ENCODE results near the gene STXBP5L.
"Not testable (repeated sequence)": the region's sequence is repeated elsewhere in the genome, so short reads cannot be mapped to it uniquely, and the experiment has no call there.

Gene STXBP5L

DNA sequence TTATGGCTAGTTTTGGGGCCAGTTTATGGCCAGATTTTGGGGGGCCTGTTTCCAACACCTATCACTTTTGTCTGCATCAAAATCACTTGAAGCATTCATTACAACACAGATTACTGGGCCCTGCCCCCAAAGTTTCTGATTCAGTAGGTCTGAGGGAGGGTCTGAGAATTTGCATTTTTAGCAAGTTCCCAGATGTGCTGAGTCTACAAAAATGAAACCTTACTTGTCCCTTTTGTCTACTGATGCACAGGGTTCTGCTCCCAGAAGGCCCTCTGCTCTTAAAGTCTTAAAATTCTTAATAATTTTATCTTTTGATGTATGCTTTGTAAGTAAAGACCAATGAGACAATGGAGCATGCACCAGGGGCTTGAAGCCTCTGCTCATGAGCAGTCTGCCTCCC, 491.8 kb downstream of the STXBP5L start:
- Mint-ChIP-seq H3K4me1 (ENCODE audit: low read depth) (no peaks in the 10 kb centered on the region), H3K9me3 (no peaks in the 10 kb centered on the region), H3K36me3 (ENCODE audit: low read depth) (no peaks in the 10 kb centered on the region), H3K4me3 (no peak overlapping the region), H3K27me3 (peaks cover 20% of the 10 kb centered on the region), H3K27ac (no peak overlapping the region)

DNA sequence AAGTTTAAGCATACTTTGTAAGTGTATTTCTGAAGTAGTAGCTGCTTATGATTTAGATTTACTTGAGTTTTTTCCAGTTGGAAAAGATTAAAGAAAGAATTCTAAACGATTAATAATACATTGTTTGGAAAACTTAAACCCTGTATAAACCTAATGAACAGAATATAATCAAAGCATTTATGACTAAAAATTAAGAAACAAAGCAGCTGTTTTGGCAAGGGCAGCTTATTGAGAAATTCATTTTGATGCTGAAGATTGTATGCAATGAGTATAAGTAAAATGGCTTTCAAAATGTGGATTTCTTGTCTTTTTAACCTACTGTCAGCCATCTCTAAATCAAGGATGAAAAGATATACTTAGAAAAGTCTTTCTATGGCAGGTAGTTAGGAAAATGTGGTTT, 497.6 kb downstream of the STXBP5L start:
- no peaks in the 10 kb centered on the region for H3K9me3 Mint-ChIP-seq
- H3K27me3 Mint-ChIP-seq, result peaks cover 31% of the 10 kb centered on the region
- peaks cover 7% of the 10 kb centered on the region for H3K4me1 Mint-ChIP-seq (ENCODE audit: low read depth)
- no peaks in the 10 kb centered on the region for H3K36me3 Mint-ChIP-seq (ENCODE audit: low read depth)
- no peak overlapping the region for H3K4me3 Mint-ChIP-seq
- no peak overlapping the region for H3K27ac Mint-ChIP-seq

DNA sequence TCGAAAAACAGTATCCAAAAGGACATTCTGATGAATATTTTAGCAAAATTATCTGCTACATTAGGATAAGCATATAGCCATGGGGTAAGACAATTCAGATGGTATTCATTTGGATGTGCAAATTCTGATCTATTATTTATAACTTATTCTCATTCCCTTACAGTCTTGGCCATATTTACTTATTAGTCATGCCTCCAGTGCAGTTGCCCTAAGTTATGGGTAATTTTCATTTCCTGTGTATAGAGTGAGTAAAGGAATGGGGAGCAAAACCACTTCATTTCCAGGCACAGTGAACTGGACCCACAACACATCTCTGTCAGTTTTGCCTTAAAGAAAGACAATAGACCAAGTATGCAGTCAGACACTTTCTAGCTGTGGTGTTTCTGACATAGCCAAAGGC, 503.5 kb downstream of the STXBP5L start:
- Mint-ChIP-seq H3K36me3 (ENCODE audit: low read depth) (no peaks in the 10 kb centered on the region), H3K9me3 (no peaks in the 10 kb centered on the region), H3K27ac (no peak overlapping the region), H3K4me1 (ENCODE audit: low read depth) (peaks cover 18% of the 10 kb centered on the region), H3K4me3 (no peak overlapping the region), H3K27me3 (peaks cover 20% of the 10 kb centered on the region)

DNA sequence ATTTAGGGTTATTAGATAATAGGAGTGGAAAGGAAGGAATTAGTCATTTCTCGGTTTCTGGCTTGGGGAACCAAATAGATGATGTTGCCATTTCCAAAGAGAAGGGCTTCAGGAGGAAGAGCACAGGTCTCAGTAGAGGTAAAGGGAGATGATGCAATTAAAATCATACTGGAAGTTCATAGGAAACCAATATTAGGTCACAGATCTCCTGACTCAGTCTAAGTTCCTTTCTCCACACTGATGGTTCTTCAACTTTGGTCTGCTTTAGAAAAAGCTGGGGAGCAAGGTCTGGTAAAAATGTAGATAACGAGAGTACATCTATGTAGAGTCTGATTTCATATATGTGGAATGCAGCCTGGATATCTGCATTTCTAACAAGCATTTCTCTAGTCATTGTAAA, 506.9 kb downstream of the STXBP5L start:
- H3K4me1 Mint-ChIP-seq (ENCODE audit: low read depth), result peaks cover 14% of the 10 kb centered on the region
- no peak overlapping the region for H3K4me3 Mint-ChIP-seq
- no peaks in the 10 kb centered on the region for H3K9me3 Mint-ChIP-seq
- peaks cover 3% of the 10 kb centered on the region for H3K27me3 Mint-ChIP-seq
- no peak overlapping the region for H3K27ac Mint-ChIP-seq
- no peaks in the 10 kb centered on the region for H3K36me3 Mint-ChIP-seq (ENCODE audit: low read depth)

DNA sequence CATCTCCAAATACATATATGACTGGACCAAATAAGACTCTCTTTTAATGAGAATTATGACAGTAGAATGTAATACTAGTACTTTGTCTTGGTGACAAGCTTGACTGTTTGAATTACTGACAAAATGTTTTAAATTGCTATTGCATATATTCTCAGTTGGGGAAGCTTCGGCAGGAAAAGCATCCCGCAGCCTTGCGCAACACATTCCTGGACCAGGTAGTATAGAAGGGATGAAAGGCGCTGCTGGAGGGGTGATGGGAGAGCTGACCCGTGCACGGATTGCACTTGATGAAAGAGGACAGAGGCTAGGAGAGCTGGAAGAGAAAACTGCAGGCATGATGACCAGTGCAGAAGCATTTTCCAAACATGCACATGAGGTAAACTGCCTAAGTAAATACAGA, 510.2 kb downstream of the STXBP5L start:
- H3K4me3 Mint-ChIP-seq, result no peak overlapping the region
- H3K36me3 Mint-ChIP-seq (ENCODE audit: low read depth), result peaks cover 9% of the 10 kb centered on the region
- H3K9me3 Mint-ChIP-seq, result no peaks in the 10 kb centered on the region
- H3K4me1 Mint-ChIP-seq (ENCODE audit: low read depth), result peaks cover 10% of the 10 kb centered on the region
- no peak overlapping the region for H3K27ac Mint-ChIP-seq
- peaks cover under 1% of the 10 kb centered on the region for H3K27me3 Mint-ChIP-seq

DNA sequence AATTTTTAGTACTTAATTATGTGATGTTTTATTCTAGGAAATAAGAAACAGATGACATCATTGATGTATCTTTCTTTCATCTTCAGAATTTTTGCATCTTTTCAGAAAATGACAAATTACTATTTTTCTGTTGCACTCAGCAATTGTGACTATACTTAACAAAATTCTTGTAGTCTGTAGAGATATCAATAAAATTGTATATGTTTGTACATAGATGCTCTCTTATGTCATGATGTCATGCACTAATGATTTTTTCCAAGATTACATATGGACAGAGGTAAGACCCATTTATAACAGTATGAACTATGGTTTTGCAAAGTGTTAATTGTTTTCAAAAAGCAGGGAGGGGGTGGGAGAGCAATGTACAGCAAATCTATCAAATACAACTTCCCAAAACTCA, 516.5 kb downstream of the STXBP5L start:
- Mint-ChIP-seq H3K27ac (no peak overlapping the region), H3K9me3 (no peaks in the 10 kb centered on the region), H3K36me3 (ENCODE audit: low read depth) (peaks cover 43% of the 10 kb centered on the region), H3K4me3 (no peak overlapping the region), H3K4me1 (ENCODE audit: low read depth) (no peaks in the 10 kb centered on the region), H3K27me3 (no peaks in the 10 kb centered on the region)

DNA sequence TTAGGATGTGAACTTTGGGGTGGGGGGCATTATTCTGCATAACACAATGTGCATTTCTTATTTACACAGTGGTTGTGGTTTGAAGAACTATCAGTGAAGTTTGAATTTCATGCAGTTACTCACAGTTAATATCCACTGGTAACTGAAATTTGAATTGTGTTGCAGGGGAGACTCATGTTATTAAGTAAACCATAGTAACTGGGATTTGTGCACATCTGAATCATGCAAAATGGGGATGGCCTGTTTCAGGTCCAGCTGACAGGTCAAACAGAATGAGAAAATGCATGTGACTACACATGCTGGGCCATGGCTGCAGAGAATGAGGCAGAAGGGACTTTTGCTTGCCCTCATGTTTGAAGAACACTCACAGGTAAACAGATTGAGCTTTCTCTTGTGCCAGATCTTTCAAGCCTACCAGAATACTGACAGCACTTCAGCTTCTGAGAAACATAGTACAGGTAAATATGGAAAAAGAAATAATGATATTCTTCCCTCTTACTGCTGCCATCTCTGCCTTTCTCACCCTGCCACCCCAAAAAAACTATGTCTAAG, 522.7 kb downstream of the STXBP5L start:
- Mint-ChIP-seq H3K4me3 (no peak overlapping the region), H3K27ac (no peak overlapping the region), H3K9me3 (no peaks in the 10 kb centered on the region), H3K36me3 (ENCODE audit: low read depth) (peaks cover 68% of the 10 kb centered on the region), H3K27me3 (no peaks in the 10 kb centered on the region), H3K4me1 (ENCODE audit: low read depth) (peaks cover 16% of the 10 kb centered on the region)

DNA sequence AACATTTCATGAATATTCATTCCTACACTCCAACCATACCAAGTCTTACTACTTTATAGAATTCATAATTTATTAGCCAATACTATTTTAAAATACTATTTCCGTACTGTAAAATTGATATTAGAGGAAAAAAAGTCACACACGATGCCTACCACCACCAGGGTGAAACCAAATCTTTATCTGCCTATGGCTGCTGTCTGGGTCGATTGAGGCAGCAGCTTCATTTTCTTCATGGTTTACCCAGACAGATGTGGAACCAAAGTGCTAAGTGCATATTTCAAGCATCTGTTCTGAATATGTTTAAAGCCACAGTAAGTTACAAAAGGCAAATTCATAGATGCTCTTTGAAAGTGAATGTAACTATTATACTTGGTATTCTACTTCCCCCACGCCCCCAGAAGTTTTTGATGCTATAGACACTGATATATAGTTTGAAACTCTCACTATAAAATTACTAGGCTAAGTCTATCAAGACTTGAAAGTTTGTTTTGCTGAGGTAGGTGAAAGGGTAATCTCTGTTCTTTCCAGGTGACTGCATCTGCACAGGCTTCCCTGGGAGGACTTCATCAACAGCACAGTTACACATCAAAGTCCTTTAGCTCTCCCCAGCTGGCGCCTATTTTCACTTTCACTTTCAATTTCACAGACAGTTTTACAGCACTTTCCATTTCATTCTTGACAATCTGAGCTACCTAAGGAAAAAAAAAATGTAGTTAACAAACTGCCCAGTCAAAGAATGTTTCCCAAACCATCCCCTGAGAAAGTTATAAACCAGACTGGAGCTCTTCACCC, 523.9 kb downstream of the STXBP5L start:
- peaks cover 77% of the 10 kb centered on the region for H3K36me3 Mint-ChIP-seq (ENCODE audit: low read depth)
- H3K9me3 Mint-ChIP-seq, result no peaks in the 10 kb centered on the region
- H3K27me3 Mint-ChIP-seq, result no peaks in the 10 kb centered on the region
- H3K27ac Mint-ChIP-seq, result peak overlapping the region; percentile 12
- peaks cover 16% of the 10 kb centered on the region for H3K4me1 Mint-ChIP-seq (ENCODE audit: low read depth)
- H3K4me3 Mint-ChIP-seq, result peak overlapping the region; percentile 49

DNA sequence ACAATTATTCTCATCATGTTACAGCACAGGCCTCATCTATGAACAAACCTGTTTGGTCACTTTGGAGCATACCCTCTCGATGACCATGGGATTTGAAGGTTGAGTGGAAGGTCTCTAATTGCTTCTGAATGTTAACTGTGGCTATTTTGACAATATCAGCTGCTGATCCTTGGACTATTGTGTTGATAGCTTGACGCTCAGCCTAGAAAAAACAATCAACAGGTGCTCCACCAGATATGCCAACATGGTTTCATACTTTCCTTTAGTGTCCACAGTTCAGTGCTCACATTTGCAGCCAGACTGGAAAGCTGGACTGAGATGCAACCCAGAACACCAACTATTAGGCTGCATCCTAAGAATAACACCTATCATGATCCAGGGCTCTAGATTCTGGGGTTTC, 528.1 kb downstream of the STXBP5L start:
- no peaks in the 10 kb centered on the region for H3K27me3 Mint-ChIP-seq
- no peak overlapping the region for H3K4me3 Mint-ChIP-seq
- H3K36me3 Mint-ChIP-seq (ENCODE audit: low read depth), result peaks cover 64% of the 10 kb centered on the region
- peaks cover 16% of the 10 kb centered on the region for H3K4me1 Mint-ChIP-seq (ENCODE audit: low read depth)
- H3K27ac Mint-ChIP-seq, result no peak overlapping the region
- no peaks in the 10 kb centered on the region for H3K9me3 Mint-ChIP-seq

DNA sequence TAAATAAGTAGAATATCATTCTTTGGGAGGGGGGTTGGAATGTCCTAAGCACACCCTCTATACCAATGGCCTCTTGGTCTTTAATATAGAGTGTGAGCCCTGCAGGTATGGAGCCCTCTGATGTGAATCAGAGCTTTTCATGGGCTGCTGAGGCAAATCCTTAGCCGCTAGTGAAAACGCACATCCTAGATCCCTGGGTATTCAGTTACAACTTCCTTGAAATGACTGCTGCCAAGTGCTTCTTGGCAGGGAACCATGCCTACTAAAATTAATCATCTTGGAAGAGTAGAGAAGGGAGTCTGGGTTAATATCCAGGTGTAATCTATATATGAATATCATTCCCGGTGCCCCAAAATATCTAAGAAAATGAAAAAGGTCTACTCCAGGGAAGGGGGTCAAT, 528.6 kb downstream of the STXBP5L start:
- H3K4me3 Mint-ChIP-seq, result no peak overlapping the region
- H3K9me3 Mint-ChIP-seq, result no peaks in the 10 kb centered on the region
- peaks cover 16% of the 10 kb centered on the region for H3K4me1 Mint-ChIP-seq (ENCODE audit: low read depth)
- no peaks in the 10 kb centered on the region for H3K27me3 Mint-ChIP-seq
- no peak overlapping the region for H3K27ac Mint-ChIP-seq
- H3K36me3 Mint-ChIP-seq (ENCODE audit: low read depth), result peaks cover 64% of the 10 kb centered on the region

DNA sequence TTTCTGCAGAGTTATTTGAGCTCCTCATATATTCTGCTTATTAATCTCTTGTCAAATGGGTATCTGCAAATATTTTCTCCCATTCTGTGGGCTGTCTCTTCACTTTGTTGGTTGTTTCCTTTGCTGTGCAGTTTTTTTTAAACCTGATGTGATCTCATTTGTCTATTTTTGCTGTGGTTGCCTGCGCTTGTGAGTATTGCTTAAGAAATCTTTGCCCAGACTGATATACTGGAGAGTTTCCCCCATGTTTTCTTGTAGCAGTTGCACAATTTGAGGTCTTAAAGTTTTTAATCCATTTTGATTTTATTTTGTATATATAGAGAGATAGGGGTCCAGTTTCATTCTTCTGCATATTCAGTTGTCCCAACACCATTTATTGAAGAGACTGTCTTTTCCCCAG, 535.5 kb downstream of the STXBP5L start:
- H3K9me3 Mint-ChIP-seq, result no peaks in the 10 kb centered on the region
- no peak overlapping the region for H3K27ac Mint-ChIP-seq
- H3K4me1 Mint-ChIP-seq (ENCODE audit: low read depth), result no peaks in the 10 kb centered on the region
- H3K27me3 Mint-ChIP-seq, result no peaks in the 10 kb centered on the region
- peaks cover 64% of the 10 kb centered on the region for H3K36me3 Mint-ChIP-seq (ENCODE audit: low read depth)
- H3K4me3 Mint-ChIP-seq, result no peak overlapping the region

DNA sequence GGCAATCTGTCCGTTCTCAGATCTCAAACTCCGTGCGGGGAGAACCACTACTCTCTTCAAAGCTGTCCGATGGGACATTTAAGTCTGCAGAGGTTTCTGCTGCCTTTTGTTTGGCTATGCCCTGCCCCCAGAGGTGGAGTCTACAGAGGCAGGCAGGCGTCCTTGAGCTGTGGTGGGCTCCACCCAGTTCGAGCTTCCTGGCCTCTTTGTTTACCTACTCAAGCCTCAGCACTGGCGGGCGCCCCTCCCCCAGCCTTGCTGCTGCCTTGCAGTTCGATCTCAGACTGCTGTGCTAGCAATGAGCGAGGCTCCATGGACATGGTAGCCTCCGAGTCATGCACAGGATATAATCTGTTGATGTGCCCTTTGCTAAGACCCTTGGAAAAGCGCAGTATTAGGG, 543.7 kb downstream of the STXBP5L start:
- not testable (repeated sequence) for H3K4me1 Mint-ChIP-seq (ENCODE audit: low read depth); H3K9me3 Mint-ChIP-seq; H3K4me3 Mint-ChIP-seq; H3K27me3 Mint-ChIP-seq; H3K27ac Mint-ChIP-seq
- peaks cover 73% of the 10 kb centered on the region for H3K36me3 Mint-ChIP-seq (ENCODE audit: low read depth)

DNA sequence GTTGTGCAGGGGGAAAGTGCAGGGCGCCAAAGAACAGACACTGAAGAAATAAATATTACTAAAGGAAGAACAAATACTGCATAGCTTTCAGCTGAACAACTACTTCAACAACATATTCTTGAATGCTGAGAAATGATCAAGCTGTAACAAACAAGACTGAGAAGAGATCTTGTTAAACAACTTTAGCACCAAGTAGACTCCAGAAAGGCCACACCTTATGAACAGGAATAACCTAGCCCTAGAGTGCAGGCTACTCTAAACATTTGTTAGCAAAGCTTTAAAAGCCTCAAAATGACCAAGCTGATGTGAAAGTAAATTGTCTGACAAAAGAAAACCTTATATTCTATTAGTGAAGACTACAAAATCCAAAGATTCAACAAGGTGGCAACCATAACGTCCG, 554.6 kb downstream of the STXBP5L start:
- no peaks in the 10 kb centered on the region for H3K27me3 Mint-ChIP-seq
- H3K4me3 Mint-ChIP-seq, result no peak overlapping the region
- H3K9me3 Mint-ChIP-seq, result no peaks in the 10 kb centered on the region
- no peaks in the 10 kb centered on the region for H3K4me1 Mint-ChIP-seq (ENCODE audit: low read depth)
- no peak overlapping the region for H3K27ac Mint-ChIP-seq
- H3K36me3 Mint-ChIP-seq (ENCODE audit: low read depth), result peaks cover 68% of the 10 kb centered on the region

DNA sequence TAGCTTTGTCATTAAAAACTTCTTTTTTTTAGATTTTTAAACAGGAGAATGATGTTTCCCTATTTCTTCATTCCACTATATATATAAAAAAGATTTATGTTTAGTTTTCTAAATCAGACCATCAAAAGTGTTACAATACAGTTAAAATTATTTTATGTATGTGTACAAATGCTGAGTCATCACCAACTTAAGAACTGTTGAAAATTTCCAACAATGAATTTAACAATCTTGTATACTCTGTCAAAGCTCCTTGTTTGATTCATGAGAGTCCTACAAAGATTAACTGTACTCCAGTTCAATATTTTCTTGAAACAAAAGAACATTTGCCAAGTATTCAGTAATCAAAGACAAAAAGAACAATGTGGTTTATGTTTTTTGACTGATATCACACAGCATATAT, 555.7 kb downstream of the STXBP5L start:
- no peaks in the 10 kb centered on the region for H3K9me3 Mint-ChIP-seq
- peaks cover 74% of the 10 kb centered on the region for H3K36me3 Mint-ChIP-seq (ENCODE audit: low read depth)
- H3K4me1 Mint-ChIP-seq (ENCODE audit: low read depth), result no peaks in the 10 kb centered on the region
- no peaks in the 10 kb centered on the region for H3K27me3 Mint-ChIP-seq
- no peak overlapping the region for H3K4me3 Mint-ChIP-seq
- H3K27ac Mint-ChIP-seq, result no peak overlapping the region

DNA sequence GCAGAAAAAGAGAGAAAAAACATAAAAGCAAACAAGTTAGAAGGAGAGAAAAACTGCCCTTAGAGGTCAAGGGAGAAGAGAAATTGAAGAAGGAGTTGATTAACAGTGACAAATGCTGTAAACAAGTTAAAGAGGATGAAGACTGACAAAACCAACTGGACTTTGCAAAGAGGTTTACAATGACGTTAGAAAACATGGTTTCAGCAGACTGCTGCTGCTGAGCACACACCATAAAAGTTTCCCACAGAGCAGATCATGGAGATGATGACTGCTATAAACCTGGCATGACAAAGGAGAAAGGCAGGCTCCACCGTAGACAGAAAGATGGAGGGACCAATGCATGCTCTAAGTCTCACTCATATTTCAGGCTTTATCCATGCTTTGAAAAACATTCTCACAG, 559.1 kb downstream of the STXBP5L start:
- Mint-ChIP-seq H3K27ac (no peak overlapping the region), H3K4me3 (no peak overlapping the region), H3K9me3 (no peaks in the 10 kb centered on the region), H3K4me1 (ENCODE audit: low read depth) (no peaks in the 10 kb centered on the region), H3K36me3 (ENCODE audit: low read depth) (peaks cover 69% of the 10 kb centered on the region), H3K27me3 (no peaks in the 10 kb centered on the region)

DNA sequence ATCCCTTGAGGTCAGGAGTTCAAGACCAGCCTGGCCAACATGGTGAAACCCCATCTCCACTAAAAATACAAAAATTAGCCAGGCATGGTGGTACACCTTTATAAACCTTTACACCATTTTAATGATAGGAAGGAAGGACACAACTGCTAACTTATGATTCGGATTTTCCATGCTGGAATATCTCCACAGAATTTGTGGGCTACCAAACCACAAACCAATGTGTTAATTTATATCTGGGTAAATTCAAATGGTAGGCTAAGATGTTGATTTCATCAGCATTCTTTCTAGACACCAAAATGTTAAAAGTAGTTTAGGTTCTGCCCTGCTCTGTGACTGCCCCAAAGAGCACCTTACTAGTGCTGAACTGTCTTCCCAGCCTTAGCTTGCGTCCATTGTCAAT, 565.0 kb downstream of the STXBP5L start:
- no peaks in the 10 kb centered on the region for H3K9me3 Mint-ChIP-seq
- H3K36me3 Mint-ChIP-seq (ENCODE audit: low read depth), result peaks cover 78% of the 10 kb centered on the region
- H3K27me3 Mint-ChIP-seq, result no peaks in the 10 kb centered on the region
- peaks cover 4% of the 10 kb centered on the region for H3K4me1 Mint-ChIP-seq (ENCODE audit: low read depth)
- peak overlapping the region; percentile 59 for H3K27ac Mint-ChIP-seq
- H3K4me3 Mint-ChIP-seq, result no peak overlapping the region
